ENCODE results near the gene THPO. TPM values are rescaled to one million over a fixed set of nuclear protein-coding genes. Genes with fewer than 3 reads are reported as not detected.

The THPO gene
- total RNA-seq, 6 donors from 2014 or later = 0.14 to 0.84 TPM; not detected in 4

- Histone ChIP-seq H3K36me3 (peaks cover 0 to 30% (median 15%) of the 10 kb centered on the region in 4 donors), H3K27me3 (no peaks in the 10 kb centered on the region), H3K27ac (no peak overlapping the region), H3K4me3 (no peak overlapping the region), H3K4me1 (peaks cover 8 to 14% (median 9%) of the 10 kb centered on the region in 4 donors), H3K9me3 (no peaks in the 10 kb centered on the region)
- peak; percentile 88 to 92 for ATAC-seq (ENCODE audit: low FRiP score in 2 of 2)
- peak in 1 of 2 donors; percentile 87 for DNase-seq
- TF ChIP-seq EP300 (IDR thresholded peaks at IDR 0.05) = no peak
- TF ChIP-seq POLR2AphosphoS5 (IDR thresholded peaks at IDR 0.05) = peak in 1 of 2 donors; percentile 48
- no peak for TF ChIP-seq POLR2A (IDR thresholded peaks at IDR 0.05)
- TF ChIP-seq, protein P1, sequence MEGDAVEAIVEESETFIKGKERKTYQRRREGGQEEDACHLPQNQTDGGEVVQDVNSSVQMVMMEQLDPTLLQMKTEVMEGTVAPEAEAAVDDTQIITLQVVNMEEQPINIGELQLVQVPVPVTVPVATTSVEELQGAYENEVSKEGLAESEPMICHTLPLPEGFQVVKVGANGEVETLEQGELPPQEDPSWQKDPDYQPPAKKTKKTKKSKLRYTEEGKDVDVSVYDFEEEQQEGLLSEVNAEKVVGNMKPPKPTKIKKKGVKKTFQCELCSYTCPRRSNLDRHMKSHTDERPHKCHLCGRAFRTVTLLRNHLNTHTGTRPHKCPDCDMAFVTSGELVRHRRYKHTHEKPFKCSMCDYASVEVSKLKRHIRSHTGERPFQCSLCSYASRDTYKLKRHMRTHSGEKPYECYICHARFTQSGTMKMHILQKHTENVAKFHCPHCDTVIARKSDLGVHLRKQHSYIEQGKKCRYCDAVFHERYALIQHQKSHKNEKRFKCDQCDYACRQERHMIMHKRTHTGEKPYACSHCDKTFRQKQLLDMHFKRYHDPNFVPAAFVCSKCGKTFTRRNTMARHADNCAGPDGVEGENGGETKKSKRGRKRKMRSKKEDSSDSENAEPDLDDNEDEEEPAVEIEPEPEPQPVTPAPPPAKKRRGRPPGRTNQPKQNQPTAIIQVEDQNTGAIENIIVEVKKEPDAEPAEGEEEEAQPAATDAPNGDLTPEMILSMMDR (IDR thresholded peaks at IDR 0.05) = peak; percentile 88 to 95 (median 90)
- 49 to 60% methylated on average over 4 to 5 of the region's 5 CpGs for WGBS, 2 donors
These were observed 6.4 kb downstream of the THPO start for GRCh38 chr3:184371570-184372018.

DNA sequence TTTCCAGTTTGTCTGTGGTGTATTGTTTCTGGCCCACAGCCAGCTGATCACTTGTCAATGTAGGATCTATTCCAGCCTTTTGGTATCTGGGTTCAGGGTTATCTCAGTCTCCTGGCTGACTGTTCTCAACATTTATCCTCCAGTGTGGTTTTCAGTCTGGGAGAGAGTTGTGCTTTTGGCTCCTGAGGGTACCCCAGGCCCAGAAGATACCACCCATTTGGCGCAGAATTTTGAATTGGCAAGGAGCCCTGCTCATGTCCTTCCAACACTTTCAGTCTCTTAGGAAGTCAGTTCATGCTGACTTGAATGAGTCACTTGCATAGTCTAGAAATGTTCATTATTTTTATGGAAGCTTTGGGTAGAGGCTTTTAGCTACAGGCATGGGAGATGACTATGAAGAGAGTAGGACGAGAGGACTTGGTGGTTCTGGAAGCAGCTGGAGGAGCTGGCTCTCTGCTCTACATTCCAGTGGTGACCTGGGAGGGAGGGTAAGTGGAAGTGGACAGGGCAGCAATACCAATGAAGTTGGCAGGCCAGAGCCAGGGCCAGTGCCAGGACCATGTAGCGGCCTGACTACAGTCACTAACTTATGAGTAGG lies 9.3 kb downstream of the THPO start:
- ATAC-seq (ENCODE audit: low FRiP score in 2 of 2) = peak in 1 of 2 donors; percentile 37
- TF ChIP-seq, protein P1 (IDR thresholded peaks at IDR 0.05) = no peak
- 62 to 80% methylated on average over 3 of the region's 3 CpGs for WGBS, 2 donors
- no peaks in the 10 kb centered on the region for H3K9me3 ChIP-seq
- peaks cover 0 to 48% (median 22%) of the 10 kb centered on the region in 4 donors for H3K36me3 ChIP-seq
- H3K4me3 ChIP-seq = no peak overlapping the region
- no peak for DNase-seq
- H3K27ac ChIP-seq = peak overlapping the region in 3 of 4 donors; percentile 9 to 35 (median 35)
- peaks cover 19 to 25% (median 21%) of the 10 kb centered on the region in 4 donors for H3K4me1 ChIP-seq
- H3K27me3 ChIP-seq = no peaks in the 10 kb centered on the region

DNA sequence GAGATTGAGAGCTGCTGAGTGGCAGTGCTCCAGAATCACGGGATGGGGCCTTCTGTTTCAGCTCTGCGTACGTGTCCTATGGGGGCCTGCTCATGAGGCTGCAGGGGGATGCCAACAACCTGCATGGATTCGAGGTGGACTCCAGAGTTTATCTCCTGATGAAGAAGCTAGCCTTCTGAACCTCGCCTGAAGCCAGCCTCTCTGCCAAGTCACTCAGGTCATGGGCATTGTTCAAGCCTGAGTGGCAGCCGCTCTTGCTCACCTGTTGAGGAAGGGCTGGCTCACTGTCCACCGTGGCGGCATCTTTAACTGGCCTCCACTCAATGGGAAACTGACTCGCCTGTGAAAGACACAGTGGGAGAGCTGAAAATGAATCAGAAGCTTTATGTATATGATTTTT lies 9.9 kb downstream of the THPO start:
- H3K36me3 ChIP-seq = peaks cover 0 to 48% (median 22%) of the 10 kb centered on the region in 4 donors
- no peak overlapping the region for H3K4me3 ChIP-seq
- no peaks in the 10 kb centered on the region for H3K9me3 ChIP-seq
- 91 to 92% methylated on average over 8 to 9 of the region's 9 CpGs for WGBS, 2 donors
- H3K27ac ChIP-seq = no peak overlapping the region
- ATAC-seq (ENCODE audit: low FRiP score in 2 of 2) (no peak), DNase-seq (no peak)
- H3K27me3 ChIP-seq = no peaks in the 10 kb centered on the region
- TF ChIP-seq, protein P1 (IDR thresholded peaks at IDR 0.05) = no peak
- TF ChIP-seq POLR2AphosphoS5 (IDR thresholded peaks at IDR 0.05) = no peak
- peaks cover 20 to 28% (median 24%) of the 10 kb centered on the region in 4 donors for H3K4me1 ChIP-seq

DNA sequence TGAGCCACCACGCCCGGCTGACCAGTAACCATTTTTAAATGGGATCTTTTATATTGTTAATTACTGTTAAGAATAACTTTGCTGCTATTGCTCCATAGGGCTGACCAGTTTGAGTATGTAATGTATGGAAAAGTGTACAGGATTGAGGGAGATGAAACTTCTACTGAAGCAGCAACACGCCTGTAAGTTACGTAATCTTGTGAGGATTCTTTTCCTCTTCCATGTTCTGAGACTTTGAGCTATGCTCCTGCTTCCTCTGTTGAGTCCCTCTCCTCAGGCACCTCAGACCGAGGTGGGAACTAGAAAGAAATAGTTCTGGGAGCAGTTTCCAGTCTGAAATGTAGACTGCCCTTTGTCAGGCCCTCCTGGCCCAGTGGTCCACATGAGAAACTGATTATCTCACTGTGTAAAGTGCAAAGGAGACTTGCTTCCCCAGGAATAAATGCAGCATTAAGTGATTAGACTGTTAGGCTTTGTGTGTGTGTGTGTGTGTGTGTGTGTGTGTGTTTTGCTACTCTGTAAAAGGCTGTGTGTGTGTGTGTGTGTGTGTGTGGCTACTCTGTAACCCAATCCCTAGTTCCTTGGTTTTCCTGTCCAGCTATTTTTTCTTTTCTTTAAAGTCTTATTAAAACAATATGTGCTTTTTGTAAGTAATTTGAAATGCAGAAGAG lies 11.3 kb downstream of the THPO start:
- DNase-seq (no peak), ATAC-seq (ENCODE audit: low FRiP score in 2 of 2) (no peak)
- peaks cover 0 to 48% (median 22%) of the 10 kb centered on the region in 4 donors for H3K36me3 ChIP-seq
- WGBS, 2 donors = 82 to 91% methylated on average over 5 of the region's 5 CpGs
- no peak overlapping the region for H3K27ac ChIP-seq
- peaks cover 18 to 28% (median 23%) of the 10 kb centered on the region in 4 donors for H3K4me1 ChIP-seq
- no peak overlapping the region for H3K4me3 ChIP-seq
- H3K27me3 ChIP-seq = no peaks in the 10 kb centered on the region
- H3K9me3 ChIP-seq = no peaks in the 10 kb centered on the region
- TF ChIP-seq POLR2AphosphoS5 (IDR thresholded peaks at IDR 0.05) (no peak), POLR2A (IDR thresholded peaks at IDR 0.05) (no peak), EP300 (IDR thresholded peaks at IDR 0.05) (no peak)
- TF ChIP-seq, protein P1 (IDR thresholded peaks at IDR 0.05) = no peak

All from upper lobe of left lung (tissue), 6 donors.